HL-60 (cell line): ENCODE data around the gene SOD1.

Experiments
- GABPA ChIP-seq: IDR thresholded peaks from 2 replicates; pipeline ENCODE4 v1.6.1; 2012; ENCODE audit warnings: low read depth
- TF ChIP-seq, protein P1 (sequence below): IDR thresholded peaks from one replicate; pipeline ENCODE4 v1.5.1; 2011; ENCODE audit warnings: low read length, control low read depth, inconsistent platforms; ENCODE audit not compliant: insufficient read depth

DNA sequence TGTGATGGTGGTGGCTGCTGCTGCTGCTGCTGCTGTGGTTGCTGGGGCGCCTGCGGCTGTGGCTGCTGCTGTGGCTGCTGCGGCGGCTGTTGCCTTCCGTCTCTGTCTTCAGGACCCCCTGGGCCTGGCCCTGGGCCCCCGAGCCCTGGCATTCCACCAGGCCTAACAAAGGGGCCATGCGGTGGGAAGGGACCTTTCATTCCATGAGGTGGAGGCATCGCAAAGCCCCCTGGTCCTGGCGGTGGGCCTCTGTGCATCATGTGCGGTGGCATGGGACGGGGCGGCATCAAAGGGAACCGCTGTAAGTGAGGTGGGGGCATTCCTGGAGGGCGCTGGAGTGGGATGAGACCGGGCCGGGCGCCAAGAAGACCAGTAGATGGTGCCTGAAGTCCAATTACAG lies 12.4 kb downstream of the SOD1 start:
- TF ChIP-seq, protein P1, sequence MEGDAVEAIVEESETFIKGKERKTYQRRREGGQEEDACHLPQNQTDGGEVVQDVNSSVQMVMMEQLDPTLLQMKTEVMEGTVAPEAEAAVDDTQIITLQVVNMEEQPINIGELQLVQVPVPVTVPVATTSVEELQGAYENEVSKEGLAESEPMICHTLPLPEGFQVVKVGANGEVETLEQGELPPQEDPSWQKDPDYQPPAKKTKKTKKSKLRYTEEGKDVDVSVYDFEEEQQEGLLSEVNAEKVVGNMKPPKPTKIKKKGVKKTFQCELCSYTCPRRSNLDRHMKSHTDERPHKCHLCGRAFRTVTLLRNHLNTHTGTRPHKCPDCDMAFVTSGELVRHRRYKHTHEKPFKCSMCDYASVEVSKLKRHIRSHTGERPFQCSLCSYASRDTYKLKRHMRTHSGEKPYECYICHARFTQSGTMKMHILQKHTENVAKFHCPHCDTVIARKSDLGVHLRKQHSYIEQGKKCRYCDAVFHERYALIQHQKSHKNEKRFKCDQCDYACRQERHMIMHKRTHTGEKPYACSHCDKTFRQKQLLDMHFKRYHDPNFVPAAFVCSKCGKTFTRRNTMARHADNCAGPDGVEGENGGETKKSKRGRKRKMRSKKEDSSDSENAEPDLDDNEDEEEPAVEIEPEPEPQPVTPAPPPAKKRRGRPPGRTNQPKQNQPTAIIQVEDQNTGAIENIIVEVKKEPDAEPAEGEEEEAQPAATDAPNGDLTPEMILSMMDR, result no peak
- no peak for TF ChIP-seq GABPA
